Uterus (tissue), 2 donors: ENCODE measurements around the gene PTGS1.

Experiments
- CTCF ChIP-seq, 4 experiments: fragments of 200-600 bp in 2 of 4; fragments of 450-650 bp in 2 of 4; sonication (generic) in 2 of 4; IDR thresholded peaks; one replicate each; pipeline ENCODE4 v1.5.1; 2016 to 2019; ENCODE audit warnings: antibody characterized with exemption in 4 of 4, mild to moderate bottlenecking in 2 of 4, moderate library complexity in 1 of 4
- POLR2A ChIP-seq, 2 donors: fragments of 450-650 bp; IDR thresholded peaks; one replicate each; pipeline ENCODE4 v1.6.1; 2016; ENCODE audit warnings: antibody characterized with exemption in 2 of 2, mild to moderate bottlenecking in 1 of 2, moderate library complexity in 1 of 2

- TF ChIP-seq POLR2A (IDR thresholded peaks at IDR 0.05) (no peak), CTCF (IDR thresholded peaks at IDR 0.05) (no peak)
These were observed 35.5 kb downstream of the PTGS1 start for GRCh38 chr9:122406070-122406890.
